HuH-7 (cell line): ENCODE results near the gene CYB5R2.
"Not testable (repeated sequence)": the region's sequence is repeated elsewhere in the genome, so short reads cannot be mapped to it uniquely, and the experiment has no call there.

Source experiments
- DNase-seq: peaks from one replicate; pipeline ENCODE4 v3.0.0; 2011; ENCODE audit warnings: low spot score

CYB5R2 gene

DNA sequence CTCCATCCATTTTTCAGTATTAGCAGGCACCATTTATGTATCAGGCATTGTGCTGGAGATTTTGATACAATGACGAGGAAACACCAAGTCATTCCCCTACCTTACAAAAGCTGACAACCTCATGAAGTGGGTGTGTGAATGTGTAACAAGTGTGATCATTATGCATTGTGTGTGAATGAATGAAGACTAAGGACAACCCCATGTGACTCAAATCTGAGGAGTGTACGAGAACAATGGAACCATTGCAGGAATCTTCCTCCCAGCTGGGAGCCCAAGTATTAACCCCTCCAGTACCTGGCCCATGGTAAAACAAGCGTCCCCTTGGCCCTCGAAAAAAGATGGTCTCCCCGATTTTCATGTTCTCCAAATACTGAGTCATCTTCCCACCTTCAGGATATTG, 4.4 kb downstream of the CYB5R2 start:
- no peak for DNase-seq

DNA sequence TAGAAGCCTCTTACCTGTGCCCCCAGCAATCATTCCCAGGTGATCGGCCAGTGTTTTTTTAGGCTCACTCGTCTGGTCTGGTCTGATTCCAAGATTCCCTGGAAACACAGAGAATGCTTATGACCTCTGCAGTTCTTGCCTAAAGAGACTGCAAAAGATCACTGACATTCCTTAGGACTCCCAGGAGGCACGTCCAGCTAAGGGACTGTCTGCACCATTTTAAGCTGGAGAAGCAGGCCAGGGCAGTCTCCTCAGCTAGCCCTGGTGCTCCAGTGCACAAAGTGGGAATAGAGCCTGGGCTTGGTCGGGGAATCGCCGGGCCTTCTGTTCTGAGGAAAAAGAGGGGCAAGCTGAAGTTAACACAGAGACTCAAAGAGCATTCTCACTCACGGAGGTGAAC, 4.8 kb downstream of the CYB5R2 start:
- no peak for DNase-seq

DNA sequence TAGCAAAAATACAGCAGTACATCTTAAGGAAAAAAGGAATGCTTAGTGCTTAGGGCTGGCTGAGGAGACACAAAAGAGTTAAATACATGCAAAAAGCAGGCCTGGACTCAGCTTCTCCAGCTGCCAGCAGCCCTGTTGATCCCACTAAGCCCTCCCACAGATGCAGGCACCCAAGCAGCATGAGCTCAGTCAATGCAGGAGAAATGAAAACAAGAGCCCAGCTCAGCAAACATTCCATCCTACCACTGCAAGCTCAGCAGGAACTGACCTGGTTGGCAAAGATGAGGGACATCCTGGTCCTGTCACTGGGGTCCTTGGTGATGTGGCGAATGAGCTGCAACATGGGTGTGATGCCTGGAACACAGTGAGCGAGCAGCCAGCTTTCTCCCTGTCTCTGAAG, 5.8 kb downstream of the CYB5R2 start:
- DNase-seq, result no peak

DNA sequence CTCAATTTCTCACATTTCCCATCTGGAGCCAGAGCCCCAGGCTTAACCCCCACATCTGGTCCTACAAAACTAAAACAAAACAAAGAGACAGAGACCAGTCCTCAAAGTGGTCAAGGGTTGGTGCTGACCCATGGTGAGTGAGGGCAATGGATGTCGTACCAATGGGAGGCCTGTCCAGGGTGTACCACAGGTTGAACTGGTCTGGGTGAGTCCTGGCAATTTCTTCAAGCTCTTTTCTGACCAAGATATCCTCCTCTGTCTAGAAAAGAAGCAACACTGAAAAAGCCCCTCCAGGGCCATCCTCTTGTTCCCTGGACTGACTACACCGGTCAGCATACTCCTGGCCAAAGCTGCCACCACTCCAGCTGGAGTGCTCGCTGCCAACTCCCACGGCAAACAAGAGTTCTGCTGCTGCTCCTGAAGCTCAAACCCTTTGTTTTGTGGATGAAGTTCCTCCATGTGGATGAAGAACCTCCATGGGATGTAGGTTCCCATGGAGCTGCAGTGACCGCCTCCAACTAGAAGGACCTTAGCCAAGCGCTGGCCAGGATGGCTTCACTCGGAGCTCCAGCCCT, 6.9 kb downstream of the CYB5R2 start:
- DNase-seq, result no peak

DNA sequence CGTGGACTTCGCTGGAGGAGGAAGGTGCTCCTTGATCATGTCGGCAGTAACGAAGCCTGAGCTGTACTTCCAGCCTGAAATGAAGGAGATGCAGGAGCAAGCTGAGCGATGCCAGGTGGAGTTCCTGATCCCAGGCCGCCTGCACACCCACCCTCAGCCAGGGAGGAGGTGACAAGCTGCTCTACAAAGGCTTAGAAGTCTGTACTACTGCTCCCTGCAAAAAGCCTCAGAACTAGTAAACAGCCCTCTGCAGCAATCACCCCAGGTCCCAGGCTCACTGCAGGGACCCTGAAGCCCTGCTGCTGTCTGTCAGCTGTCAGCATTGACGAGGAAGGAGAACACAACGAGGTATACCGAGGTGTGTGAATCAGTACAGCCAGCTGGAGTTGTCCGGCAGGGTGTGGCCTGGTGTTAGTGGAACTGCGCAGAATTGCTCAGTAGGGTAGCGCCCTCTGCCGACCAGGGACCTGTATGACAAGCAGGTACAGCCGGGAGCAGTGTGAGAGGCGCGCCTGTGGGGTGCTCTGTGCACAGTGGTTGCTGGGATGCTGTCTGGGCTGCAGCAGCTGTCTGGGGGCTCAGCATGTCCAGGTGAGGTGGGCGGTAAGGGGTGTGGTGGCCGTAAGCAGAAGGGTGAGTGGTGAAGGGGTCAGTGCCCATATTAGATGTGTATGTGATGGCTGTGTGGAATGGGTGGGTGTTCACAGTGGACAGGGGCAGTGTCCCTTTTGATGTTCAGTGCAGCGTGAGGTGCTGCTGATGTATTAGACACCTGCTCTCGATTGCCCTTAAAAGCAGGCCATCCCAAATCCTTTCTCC, 7.6 kb downstream of the CYB5R2 start:
- DNase-seq, result peak; percentile 91

DNA sequence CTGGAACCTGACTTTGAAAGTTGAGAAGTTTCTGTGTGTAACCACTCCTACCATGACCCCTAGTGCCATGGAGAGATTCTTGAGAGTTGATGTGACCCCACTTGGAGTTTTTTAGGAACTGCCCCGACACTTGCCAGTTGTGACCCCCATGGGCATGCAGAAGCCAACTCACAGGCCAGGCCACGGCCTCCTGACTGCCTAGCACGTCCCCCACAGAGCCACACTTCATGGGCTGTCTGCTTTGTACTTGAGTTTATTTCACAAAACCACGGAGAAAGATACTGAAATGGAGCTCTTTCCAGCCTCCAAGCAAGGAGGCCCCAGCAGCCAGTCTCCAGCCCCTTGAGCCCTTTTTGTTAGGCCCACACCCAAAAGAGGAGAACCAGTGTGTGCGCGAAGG, 8.4 kb downstream of the CYB5R2 start:
- no peak for DNase-seq

DNA sequence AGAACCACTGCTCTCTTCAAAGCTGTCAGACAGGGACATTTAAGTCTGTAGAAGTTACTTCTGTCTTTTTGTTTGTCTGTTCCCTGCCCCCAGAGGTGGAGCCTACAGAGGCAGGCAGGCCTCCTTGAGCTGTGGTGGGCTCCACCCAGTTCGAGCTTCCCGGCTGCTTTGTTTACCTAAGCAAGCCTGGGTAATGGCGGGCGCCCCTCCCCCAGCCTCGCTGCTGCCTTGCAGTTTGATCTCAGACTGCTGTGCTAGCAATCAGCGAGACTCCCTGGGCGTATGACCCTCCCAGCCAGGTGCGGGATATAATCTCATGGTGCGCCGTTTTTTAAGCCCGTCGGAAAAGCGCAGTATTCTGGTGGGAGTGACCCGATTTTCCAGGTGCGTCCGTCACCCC, 9.8 kb downstream of the CYB5R2 start:
- DNase-seq, result not testable (repeated sequence)

DNA sequence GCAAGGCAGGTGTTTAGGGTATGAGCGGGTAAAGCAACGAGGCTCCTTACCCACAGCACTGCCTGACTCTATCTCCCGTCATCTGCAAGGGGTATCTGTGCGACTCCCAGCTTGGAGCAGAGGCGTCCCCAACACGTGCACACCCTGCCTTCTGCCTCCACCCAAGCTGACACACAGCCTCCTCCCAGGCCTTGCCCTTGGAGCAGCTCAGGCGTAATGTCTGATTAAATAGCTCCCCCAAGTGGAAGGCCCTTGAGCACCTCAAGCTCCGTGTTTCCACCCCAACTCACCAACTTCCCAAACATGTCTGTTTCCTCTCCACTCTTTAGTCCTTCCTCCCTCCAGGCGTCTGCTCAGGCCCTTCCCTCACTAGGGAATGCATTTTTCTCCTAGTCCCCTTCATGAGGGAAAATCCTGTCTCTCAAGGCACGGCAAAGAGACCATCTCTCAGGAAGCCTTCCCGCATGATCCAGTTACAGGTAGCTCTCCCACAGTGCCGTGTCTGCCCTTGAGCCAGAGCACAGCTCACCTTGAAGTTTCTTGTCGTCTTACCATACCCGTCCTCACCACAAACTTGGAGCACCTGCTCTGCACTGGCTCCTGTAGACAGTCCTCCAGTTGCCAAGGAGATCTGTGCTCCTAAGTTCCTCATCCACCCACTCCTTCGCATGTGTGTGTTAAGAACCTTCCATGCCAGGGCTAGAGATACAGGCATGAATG, 15.8 kb downstream of the CYB5R2 start:
- peak; percentile 54 for DNase-seq

DNA sequence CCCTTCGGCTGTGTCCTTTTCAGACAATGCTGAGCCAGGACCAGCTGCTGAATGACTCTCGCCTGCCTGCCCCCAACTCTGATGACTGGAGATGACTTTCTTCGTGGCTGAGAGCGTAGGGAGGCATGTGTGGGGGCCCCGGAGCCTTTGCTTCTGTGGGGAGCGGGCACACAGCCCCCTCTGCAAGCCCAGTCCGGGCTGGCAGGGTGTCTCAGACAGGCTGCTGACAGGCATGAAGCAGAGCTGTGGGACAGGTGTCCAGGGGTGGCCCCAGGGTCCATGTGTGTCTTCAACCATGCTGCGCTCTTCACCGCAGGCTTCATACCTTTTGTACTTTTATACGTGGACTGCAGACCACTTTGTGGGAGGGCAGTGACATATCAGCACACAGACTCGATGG, 16.6 kb downstream of the CYB5R2 start:
- no peak for DNase-seq

DNA sequence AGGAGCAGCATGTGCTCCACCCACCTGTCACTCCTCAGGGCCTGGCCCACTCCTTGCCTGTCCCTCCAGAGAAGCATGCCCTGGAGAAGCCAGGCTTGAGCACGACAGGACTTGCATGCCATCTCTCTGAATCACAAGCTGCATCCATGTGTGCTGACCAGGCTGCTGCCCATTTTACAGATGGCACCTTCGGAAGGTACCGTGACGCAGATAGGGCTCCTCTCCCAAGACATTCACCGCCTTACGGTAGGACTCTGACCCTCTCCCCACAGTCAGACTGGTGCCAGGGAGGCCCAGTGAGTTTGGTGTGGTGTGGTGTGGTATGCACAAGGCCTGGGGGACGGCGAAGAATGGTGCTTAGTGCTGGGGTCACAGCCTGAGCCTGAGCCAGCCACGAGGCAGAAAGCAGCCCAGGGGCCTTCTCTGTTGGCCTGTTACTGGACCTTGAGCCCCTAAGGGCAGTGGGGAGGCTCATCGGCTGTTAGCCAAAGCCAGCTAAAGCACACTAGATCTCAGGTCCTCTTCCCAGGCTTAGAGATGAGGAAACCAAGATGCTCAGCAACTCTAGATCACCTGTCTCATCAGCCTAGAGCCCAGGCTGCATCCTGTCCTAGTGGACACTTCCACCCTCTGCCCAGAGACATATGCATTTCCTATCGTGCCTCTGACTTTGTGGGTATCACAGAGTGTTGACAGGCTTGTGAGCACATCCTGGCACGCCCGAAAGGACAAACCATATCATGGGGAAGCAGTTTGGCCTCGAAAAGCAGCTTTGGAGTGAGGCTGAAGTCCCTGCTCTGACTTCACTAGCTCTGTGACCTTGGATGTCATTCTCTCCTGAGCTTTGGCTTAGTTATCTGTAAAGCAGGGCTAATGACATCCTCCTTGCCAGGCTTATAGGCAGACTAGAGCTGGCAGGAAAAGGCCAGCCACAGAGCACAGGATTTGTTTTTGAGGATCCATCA, 17.8 kb downstream of the CYB5R2 start:
- no peak for DNase-seq

DNA sequence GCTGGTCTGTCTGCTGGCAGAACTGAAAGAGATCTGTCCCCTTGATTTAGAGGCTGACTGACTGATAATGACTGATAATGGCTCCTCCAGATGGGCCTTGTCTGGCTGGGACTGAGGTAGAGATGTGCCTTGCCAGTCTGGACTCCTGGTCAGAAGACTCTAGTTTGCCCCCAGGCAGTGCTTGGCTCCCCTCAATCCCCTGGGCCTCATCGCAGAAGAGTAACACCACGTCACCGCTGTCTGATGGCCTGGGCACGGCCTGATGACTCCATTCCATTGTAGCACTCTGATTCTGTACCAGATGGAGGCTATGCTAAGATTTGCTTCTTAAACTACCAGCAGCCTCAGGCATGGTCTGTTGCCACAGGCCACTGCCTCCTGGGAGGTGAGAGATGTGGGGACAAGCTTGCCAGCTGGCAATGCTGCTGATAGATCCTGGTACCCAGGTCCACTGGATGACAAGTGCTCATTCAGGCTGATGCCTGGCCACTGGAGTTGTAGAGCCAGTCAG, 19.1 kb downstream of the CYB5R2 start:
- DNase-seq, result no peak

DNA sequence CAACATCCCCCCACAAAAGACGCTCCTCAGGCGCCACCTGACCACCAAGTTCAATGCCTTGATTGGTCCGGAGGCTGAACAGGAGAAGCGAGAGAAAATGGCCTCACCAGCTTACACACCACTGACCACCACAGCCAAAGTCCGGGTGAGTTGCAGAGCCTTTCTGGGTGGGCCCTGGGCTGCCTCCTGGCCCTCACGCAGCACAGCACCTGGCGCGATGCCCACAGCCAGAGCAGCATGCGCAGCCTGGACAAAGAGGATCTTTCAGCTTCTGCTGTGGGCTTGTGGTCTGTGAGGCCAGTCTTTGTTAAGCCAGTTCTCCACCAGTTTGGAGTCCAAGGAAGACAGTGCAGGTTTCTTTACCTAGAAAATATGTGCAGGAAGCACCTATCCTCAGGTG, 21.6 kb downstream of the CYB5R2 start:
- DNase-seq, result no peak

DNA sequence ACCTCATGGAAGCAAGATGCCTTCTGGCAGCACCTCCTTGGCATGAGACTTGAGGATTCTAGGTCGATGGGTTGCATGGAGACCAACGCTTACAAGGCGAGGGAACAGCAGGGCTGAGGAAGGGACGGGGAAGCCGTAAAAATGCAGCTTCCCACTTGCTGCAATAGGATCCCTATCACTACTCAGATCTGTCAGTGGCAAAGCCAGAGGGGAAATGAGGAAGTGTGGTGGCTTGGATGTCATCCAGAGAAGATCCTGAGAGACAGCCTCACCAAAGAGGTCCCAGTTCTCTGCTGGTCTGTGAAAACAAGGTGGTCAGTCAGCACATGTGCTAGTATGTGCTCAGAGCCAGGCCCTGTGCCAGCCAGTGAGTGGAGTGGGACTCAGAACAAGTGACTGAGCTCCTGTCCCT, 22.2 kb downstream of the CYB5R2 start:
- no peak for DNase-seq

DNA sequence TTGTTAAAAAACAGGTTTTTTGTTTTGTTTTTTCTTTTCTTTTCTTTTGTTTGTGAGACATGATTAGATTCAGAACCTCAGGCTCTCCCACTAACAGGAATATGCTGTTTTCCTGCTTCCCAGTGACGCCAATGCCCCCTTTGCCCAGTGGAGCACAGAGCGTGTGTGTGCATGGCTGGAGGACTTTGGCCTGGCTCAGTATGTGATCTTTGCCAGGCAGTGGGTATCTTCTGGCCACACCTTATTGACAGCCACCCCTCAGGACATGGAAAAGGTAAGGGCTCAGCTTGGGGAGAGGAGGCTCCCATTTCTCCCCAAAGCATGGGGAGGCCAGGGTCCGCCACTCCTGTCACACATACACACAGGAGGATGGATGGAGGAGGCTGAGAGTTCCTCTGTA, 25.0 kb downstream of the CYB5R2 start:
- no peak for DNase-seq

DNA sequence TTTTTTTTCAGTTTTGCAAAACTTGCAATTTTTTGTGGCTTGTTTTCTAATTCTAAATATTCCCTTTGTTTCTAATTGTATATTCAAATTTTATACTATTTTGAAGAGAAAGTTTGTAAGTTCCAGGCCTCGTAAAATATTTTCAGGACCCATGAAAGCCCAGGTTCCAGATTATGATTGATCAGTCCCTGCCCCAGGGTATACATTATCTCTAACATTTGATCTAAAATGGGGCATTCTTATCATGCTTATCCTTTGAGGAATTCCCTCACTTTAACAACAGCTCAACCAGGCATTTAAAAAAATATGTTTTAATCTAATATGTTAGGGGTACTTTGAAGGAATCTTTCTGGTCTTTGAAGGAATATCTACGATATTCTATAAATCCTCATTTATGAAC, 26.4 kb downstream of the CYB5R2 start:
- DNase-seq, result no peak

DNA sequence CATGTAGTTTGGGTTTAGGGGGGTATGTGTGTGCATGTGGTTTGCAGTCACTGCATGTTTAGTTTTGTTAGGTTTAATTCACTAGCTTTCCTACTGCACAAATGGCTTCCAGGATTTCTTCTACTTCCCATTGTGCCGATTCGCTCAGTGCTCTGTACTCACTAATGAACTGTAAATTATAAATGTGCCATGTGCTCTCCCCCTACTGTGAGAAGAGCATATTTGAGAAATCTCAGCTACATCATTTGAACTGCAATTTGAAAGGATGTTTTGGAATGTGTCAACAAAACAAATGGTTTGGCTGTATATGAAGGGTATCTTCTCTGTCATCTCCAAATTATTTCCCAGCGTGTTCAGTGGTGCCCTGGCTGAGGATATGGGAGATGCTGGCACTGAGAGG, 28.1 kb downstream of the CYB5R2 start:
- DNase-seq, result no peak

DNA sequence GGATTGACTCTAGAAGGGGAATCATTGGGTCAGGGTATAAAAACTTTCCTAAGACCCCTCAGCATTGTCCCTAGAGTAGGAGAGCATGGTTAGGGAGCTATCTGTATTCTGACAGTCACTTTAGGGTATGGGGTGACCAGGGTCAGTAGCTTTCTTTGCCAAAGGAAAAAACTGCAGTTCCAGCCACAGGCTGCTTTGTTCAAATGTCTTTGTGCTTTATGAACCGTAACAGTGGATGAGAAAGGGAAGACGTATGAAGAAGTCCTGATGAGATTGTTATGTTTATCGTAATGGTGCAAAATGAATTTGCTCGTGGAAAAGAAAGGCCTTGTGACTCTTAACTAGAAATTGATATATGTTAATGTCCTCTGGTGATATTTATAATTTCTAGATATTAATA, 30.0 kb downstream of the CYB5R2 start:
- DNase-seq, result no peak

DNA sequence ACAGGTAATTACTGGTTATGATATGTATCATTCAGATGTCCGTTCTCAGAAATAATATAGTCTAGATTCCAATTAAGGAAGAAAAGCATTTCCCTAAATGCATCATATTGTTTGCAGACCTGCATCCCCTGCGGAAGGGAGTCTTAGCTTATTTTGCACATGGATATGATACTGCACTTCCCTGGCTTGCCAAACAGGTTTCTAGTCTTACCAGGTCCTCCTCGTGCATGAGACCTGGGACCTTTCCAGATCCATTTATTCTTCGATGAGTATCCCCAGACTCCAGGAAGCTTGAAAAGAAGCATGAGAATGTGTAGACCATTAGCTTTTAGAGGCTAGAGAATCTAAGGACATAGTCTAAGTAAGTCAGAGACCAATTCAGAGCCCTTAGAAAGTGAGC, 30.6 kb downstream of the CYB5R2 start:
- DNase-seq, result no peak

DNA sequence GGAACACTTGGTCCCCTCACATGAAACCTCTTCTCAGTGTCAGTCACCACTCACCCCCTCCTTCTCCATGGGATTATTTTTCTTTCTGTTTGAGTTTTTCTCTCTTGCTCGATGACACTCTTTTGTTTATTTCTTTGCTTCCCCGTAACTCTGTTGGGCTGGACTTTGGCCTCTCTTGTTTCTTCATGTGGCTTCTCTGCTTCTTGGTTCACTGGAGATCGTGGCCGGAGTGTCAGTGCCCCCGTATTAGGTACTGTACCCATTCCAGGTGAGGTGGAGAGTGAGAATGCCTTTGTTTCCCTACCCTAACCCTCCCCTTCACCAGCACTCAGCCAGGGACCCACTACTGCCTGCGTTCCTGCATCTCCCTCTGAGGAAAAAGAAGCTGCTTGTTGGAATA, 32.5 kb downstream of the CYB5R2 start:
- DNase-seq, result no peak

DNA sequence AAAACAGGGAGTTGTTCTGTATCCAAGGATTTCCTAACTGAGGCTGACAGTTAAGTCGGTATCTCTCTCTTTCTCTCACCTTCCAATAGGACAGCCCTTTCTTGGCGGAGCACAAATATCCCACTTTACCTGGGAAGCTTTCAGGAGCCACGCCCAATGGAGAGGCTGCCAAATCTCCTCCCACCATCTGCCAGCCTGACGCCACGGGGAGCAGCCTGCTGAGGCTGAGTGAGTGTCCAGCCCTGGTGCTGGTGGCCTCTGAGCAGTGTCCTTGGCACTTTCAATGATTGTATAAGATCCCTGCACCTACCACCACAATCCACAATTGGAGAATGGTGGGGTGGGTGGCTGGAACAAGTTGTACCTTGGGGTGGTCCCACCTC, 33.7 kb downstream of the CYB5R2 start:
- DNase-seq, result no peak

DNA sequence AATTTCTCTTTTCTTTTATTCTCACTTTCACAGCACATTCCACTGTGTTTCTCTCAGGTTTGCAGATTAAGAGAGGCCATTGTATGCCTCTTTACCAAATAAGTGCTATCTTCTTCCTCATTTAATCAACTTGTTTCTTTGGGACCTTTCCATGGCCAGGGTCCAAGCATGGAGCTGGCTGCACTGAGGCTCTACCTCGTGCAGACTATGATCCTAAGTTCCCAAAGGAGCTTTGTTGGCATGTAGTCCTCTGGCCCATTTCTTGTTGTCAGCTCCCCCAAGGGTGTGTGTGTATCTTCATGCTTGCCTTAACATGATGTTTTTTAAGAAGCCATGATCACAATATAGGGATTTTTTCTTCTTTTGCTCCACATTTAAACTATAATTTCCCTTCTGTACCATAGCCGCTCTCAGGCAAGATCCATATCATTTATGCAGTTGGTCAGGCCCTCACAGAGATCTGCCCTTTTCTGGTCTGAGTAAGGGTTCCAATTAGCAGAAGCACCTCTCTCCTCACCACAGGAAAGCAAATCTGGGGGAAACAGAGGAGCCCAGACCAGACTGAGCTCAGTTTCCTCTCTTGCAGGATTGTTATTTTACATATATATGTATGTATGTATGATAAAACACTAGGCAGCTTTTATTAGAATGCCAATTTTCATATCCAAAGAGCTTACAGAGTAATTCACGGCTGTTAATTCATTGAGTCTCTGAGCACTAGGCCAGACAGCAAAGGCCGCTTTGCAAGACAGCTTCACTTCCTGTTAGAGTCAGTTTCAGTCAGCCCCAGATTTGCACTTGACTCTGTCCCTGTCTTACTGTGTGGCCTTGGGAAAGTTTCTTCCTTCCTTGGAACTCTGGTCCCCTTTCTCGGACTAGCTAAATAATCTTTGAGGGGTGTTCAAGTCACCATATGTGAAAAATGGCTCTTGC, 34.3 kb downstream of the CYB5R2 start:
- DNase-seq, result no peak
